BLaER1 (cell line): ENCODE measurements around the gene ANKRD55.
A peak's percentile ranks its signal among the peaks of the same experiment; 100 is the strongest.
"Not testable (repeated sequence)": the region's sequence is repeated elsewhere in the genome, so short reads cannot be mapped to it uniquely, and the experiment has no call there.

Source experiments
- H3K27ac ChIP-seq: shearing (Covaris generic); formaldehyde crosslinking; 2 replicates; pipeline ENCODE4 v1.8.1; 2022
- H3K27me3 ChIP-seq: shearing (Covaris generic); formaldehyde crosslinking; 2 replicates; pipeline ENCODE4 v1.8.1; 2022
- H3K36me3 ChIP-seq: shearing (Covaris generic); formaldehyde crosslinking; 2 replicates; pipeline ENCODE4 v1.8.1; 2022
- H3K4me1 ChIP-seq: shearing (Covaris generic); formaldehyde crosslinking; 2 replicates; pipeline ENCODE4 v1.8.1; 2022
- H3K4me2 ChIP-seq: shearing (Covaris generic); formaldehyde crosslinking; 2 replicates; pipeline ENCODE4 v1.8.1; 2022
- H3K4me3 ChIP-seq: shearing (Covaris generic); formaldehyde crosslinking; 2 replicates; pipeline ENCODE4 v1.8.1; 2022
- H3K9ac ChIP-seq: shearing (Covaris generic); formaldehyde crosslinking; 2 replicates; pipeline ENCODE4 v1.8.1; 2022
- H3K9me3 ChIP-seq: shearing (Covaris generic); formaldehyde crosslinking; 2 replicates; pipeline ENCODE4 v1.8.1; 2022
- H4K20me1 ChIP-seq: shearing (Covaris generic); formaldehyde crosslinking; 2 replicates; pipeline ENCODE4 v1.8.1; 2022
- Cebpa-rat ChIP-seq: shearing (Covaris generic); IDR thresholded peaks from 2 replicates; pipeline ENCODE4 v1.8.1; 2022

The ANKRD55 gene

DNA sequence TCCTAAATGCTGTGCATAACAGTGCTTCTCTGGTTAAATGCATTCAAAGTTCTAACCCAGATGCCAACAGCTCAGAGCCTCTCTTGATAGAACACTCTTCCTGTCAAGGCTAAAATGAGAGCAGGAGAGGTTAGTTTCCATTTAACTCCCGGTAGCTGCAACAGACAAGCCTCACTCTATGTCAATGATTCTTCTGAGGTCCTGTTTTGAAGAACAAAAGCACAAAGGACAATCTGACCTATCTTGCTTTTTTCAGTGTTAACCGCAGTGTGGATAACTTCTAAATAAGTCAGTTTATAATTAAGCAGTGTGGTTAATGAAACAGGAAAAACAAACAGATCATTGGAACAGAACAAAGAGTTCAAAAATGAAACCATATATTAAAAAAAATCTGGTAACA lies 80.7 kb downstream of the ANKRD55 start:
- Histone ChIP-seq H3K36me3 (no peaks in the 10 kb centered on the region), H3K4me2 (peak overlapping the region; percentile 66), H3K4me1 (peaks cover 100% of the 10 kb centered on the region), H3K27me3 (no peaks in the 10 kb centered on the region), H3K9me3 (no peaks in the 10 kb centered on the region), H3K27ac (peak overlapping the region; percentile 79), H3K9ac (peak overlapping the region; percentile 46; the same call in 1 of the 2 replicates), H4K20me1 (no peaks in the 10 kb centered on the region), H3K4me3 (no peak overlapping the region; the same call in 1 of the 2 replicates)
- no peak for TF ChIP-seq Cebpa-rat

DNA sequence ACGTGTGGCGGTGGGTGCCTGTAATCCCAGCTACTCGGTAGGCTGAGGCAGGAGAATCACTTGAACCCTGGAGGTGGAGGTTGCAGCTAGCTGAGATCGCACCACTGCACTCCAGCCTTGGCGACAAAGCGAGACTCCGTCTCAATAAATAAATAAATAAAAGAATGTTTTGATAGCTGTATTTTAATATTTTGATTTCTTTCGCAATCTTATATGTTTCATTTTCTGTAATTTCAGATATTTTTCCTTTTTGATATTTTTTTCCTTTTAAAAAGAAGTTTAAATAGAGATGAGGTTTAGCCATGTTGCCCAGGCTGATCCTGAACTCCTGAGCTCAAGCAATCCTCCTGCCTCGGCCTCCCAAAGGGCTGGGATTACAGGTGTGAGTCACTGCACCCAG lies 82.4 kb downstream of the ANKRD55 start:
- H3K36me3 ChIP-seq, H3K27me3 ChIP-seq, H3K9me3 ChIP-seq, H3K4me3 ChIP-seq, H3K9ac ChIP-seq, H4K20me1 ChIP-seq: not testable (repeated sequence)
- peak overlapping the region; percentile 79 for H3K27ac ChIP-seq
- H3K4me1 ChIP-seq: peaks cover 98% of the 10 kb centered on the region
- peak overlapping the region; percentile 66 for H3K4me2 ChIP-seq
- TF ChIP-seq Cebpa-rat: peak; percentile 64; the same call in 1 of the 2 replicates

DNA sequence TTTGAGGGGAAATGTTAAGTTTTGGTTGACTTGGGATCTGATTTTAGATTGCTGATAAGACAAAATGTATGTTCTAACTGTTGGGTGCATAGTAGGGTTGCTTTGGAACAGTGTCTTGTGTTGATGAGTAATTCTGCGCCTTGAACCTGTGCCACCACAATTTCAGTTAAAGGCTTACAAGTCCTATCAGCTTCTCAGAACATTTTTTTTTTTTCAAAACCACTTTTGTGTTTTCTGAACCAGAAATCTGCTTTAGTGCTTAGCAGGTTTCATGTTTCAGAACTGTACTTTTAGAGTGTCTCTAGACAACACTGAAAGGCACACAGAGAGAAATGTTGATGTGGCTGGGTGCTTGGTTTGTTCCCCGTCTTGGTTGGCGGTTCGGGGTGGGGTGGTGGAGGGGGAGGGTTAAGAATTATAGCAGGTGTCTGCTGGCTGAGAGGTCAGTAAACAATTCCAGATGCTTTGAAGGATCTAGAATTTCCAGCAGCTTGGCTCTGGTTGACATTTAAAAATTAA lies 84.6 kb downstream of the ANKRD55 start:
- peak overlapping the region; percentile 35; the same call in 1 of the 2 replicates for H3K9ac ChIP-seq
- no peak for TF ChIP-seq Cebpa-rat
- no peaks in the 10 kb centered on the region for H3K27me3 ChIP-seq
- H3K27ac ChIP-seq: peak overlapping the region; percentile 82
- no peaks in the 10 kb centered on the region for H4K20me1 ChIP-seq
- peaks cover 10% of the 10 kb centered on the region; the same call in 1 of the 2 replicates for H3K9me3 ChIP-seq
- H3K4me3 ChIP-seq: no peak overlapping the region
- no peaks in the 10 kb centered on the region for H3K36me3 ChIP-seq
- peak overlapping the region; percentile 70 for H3K4me2 ChIP-seq
- H3K4me1 ChIP-seq: peaks cover 82% of the 10 kb centered on the region

GRCh38 chr5:56147659-56148230 lies 85.4 kb downstream of the ANKRD55 start:
- Histone ChIP-seq H3K4me1 (peaks cover 82% of the 10 kb centered on the region), H3K27me3 (no peaks in the 10 kb centered on the region), H3K9ac (peak overlapping the region; percentile 35; the same call in 1 of the 2 replicates), H3K9me3 (peaks cover 10% of the 10 kb centered on the region; the same call in 1 of the 2 replicates), H3K4me2 (peak overlapping the region; percentile 70), H3K4me3 (no peak overlapping the region), H3K36me3 (no peaks in the 10 kb centered on the region), H4K20me1 (no peaks in the 10 kb centered on the region), H3K27ac (peak overlapping the region; percentile 82)
- TF ChIP-seq Cebpa-rat: no peak

GRCh38 chr5:56147106-56147505 lies 86.0 kb downstream of the ANKRD55 start:
- H3K9ac ChIP-seq: no peak overlapping the region
- no peaks in the 10 kb centered on the region for H3K36me3 ChIP-seq
- peak overlapping the region; percentile 82 for H3K27ac ChIP-seq
- H3K4me2 ChIP-seq: peak overlapping the region; percentile 70
- peaks cover 82% of the 10 kb centered on the region for H3K4me1 ChIP-seq
- TF ChIP-seq Cebpa-rat: no peak
- peaks cover 10% of the 10 kb centered on the region; the same call in 1 of the 2 replicates for H3K9me3 ChIP-seq
- no peaks in the 10 kb centered on the region for H4K20me1 ChIP-seq
- H3K27me3 ChIP-seq: no peaks in the 10 kb centered on the region
- no peak overlapping the region for H3K4me3 ChIP-seq

DNA sequence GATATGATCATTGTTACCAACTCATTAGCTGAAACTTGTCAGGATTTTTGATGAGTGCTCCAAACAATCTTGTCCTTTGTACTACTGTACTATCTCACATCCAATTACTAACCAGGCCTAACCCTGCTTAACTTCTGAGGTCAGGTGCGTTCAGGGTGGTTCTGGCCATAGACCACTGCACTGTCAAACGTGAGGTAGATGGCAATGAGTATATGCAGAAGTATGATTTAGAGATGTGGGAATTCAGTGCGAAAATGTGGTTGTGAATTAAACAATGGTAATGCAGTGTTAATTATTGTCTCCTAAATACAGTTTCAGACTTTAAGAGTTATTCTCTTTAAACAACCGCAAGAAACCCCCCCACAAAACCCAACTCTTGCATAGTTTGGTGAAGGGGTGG lies 86.5 kb downstream of the ANKRD55 start:
- H3K4me2 ChIP-seq: peak overlapping the region; percentile 70
- H3K27me3 ChIP-seq: no peaks in the 10 kb centered on the region
- no peak overlapping the region for H3K9ac ChIP-seq
- H3K4me1 ChIP-seq: peaks cover 77% of the 10 kb centered on the region
- no peak overlapping the region for H3K4me3 ChIP-seq
- TF ChIP-seq Cebpa-rat: no peak
- H3K36me3 ChIP-seq: no peaks in the 10 kb centered on the region
- H4K20me1 ChIP-seq: no peaks in the 10 kb centered on the region
- peak overlapping the region; percentile 82; the same call in 1 of the 2 replicates for H3K27ac ChIP-seq
- peaks cover 10% of the 10 kb centered on the region; the same call in 1 of the 2 replicates for H3K9me3 ChIP-seq

DNA sequence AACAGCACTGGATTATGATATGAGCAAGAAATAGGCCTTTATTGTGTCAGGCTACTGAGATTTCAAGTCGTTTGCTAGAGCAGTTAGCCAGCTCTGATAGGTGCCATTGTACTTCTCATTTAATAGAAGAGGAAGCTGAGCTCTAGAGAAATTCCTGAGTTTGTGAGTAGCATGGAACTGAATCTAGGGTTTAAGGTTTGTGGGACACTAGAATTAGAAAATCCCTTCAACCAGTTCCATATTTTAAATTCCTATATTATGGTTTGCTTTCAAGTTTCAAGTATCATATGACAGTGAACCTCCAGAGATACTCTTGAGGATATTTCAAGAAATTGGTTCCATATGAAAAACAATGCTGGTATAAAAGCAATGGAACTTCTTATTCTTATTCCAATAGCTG lies 87.6 kb downstream of the ANKRD55 start:
- Histone ChIP-seq H3K4me2 (no peak overlapping the region), H4K20me1 (no peaks in the 10 kb centered on the region), H3K27me3 (no peaks in the 10 kb centered on the region), H3K9ac (no peak overlapping the region), H3K36me3 (no peaks in the 10 kb centered on the region), H3K9me3 (peaks cover 10% of the 10 kb centered on the region; the same call in 1 of the 2 replicates), H3K27ac (no peak overlapping the region), H3K4me1 (peaks cover 66% of the 10 kb centered on the region), H3K4me3 (no peak overlapping the region)
- TF ChIP-seq Cebpa-rat: no peak

- no peak for TF ChIP-seq Cebpa-rat
- no peaks in the 10 kb centered on the region for H3K27me3 ChIP-seq
- H4K20me1 ChIP-seq: no peaks in the 10 kb centered on the region
- H3K36me3 ChIP-seq: no peaks in the 10 kb centered on the region
- no peak overlapping the region for H3K4me2 ChIP-seq
- peaks cover 10% of the 10 kb centered on the region; the same call in 1 of the 2 replicates for H3K9me3 ChIP-seq
- peaks cover 62% of the 10 kb centered on the region for H3K4me1 ChIP-seq
- H3K9ac ChIP-seq: no peak overlapping the region
- no peak overlapping the region for H3K4me3 ChIP-seq
- no peak overlapping the region for H3K27ac ChIP-seq
Measured at GRCh38 chr5:56145106-56145505, 88.0 kb downstream of the ANKRD55 start.

- Histone ChIP-seq H3K4me2 (no peak overlapping the region), H3K36me3 (no peaks in the 10 kb centered on the region), H3K4me3 (no peak overlapping the region), H3K9ac (no peak overlapping the region), H3K27me3 (no peaks in the 10 kb centered on the region), H4K20me1 (no peaks in the 10 kb centered on the region), H3K9me3 (peaks cover 10% of the 10 kb centered on the region; the same call in 1 of the 2 replicates), H3K4me1 (peaks cover 53% of the 10 kb centered on the region), H3K27ac (no peak overlapping the region)
- no peak for TF ChIP-seq Cebpa-rat
Measured at GRCh38 chr5:56144211-56144610, 88.9 kb downstream of the ANKRD55 start.

- Histone ChIP-seq H3K27me3 (no peaks in the 10 kb centered on the region), H3K4me2 (no peak overlapping the region), H4K20me1 (no peaks in the 10 kb centered on the region), H3K36me3 (no peaks in the 10 kb centered on the region), H3K27ac (no peak overlapping the region), H3K9ac (no peak overlapping the region), H3K4me1 (peaks cover 44% of the 10 kb centered on the region), H3K4me3 (no peak overlapping the region), H3K9me3 (peaks cover 10% of the 10 kb centered on the region; the same call in 1 of the 2 replicates)
- no peak for TF ChIP-seq Cebpa-rat
Measured at GRCh38 chr5:56143373-56143714, 89.8 kb downstream of the ANKRD55 start.
